Muscle layer of duodenum (tissue), 2 donors: ENCODE data around the gene SHLD2.
"Not testable (repeated sequence)": the region's sequence is repeated elsewhere in the genome, so short reads cannot be mapped to it uniquely, and the experiment has no call there.

ENCODE experiments used
- H3K27ac ChIP-seq: one replicate; pipeline ENCODE4 v1.7.0; 2013; ENCODE audit warnings: mild to moderate bottlenecking, low read length
- H3K27me3 ChIP-seq: one replicate; pipeline ENCODE4 v1.7.0; 2013; ENCODE audit warnings: low read depth, mild to moderate bottlenecking, control low read depth, low read length
- H3K36me3 ChIP-seq, 2 donors: one replicate each; pipeline ENCODE4 v1.7.0; 2013; ENCODE audit warnings: low read length in 2 of 2, control low read depth in 1 of 2, mild to moderate bottlenecking in 1 of 2; ENCODE audit not compliant: insufficient read depth in 2 of 2, control insufficient read depth in 1 of 2
- H3K4me1 ChIP-seq, 2 donors: one replicate each; pipeline ENCODE4 v1.7.0; 2013; ENCODE audit warnings: low read length in 2 of 2, mild to moderate bottlenecking in 2 of 2, control low read depth in 1 of 2, moderate library complexity in 1 of 2; ENCODE audit not compliant: insufficient read depth in 2 of 2, control insufficient read depth in 1 of 2
- H3K4me3 ChIP-seq, 2 donors: one replicate each; pipeline ENCODE4 v1.7.0; 2013; ENCODE audit warnings: low read length in 2 of 2, low read depth in 1 of 2, mild to moderate bottlenecking in 1 of 2
- H3K9me3 ChIP-seq, 2 donors: one replicate each; pipeline ENCODE4 v1.7.0; 2013; ENCODE audit warnings: low read length in 2 of 2, control low read depth in 1 of 2, mild to moderate bottlenecking in 1 of 2; ENCODE audit not compliant: control insufficient read depth in 1 of 2
- donor health status: healthy.

The SHLD2 gene

GRCh38 chr10:87186016-87186415 is 91.0 kb downstream of the SHLD2 start:
- H3K36me3 ChIP-seq, result peaks cover 0 to 13% of the 10 kb centered on the region in 2 donors

DNA sequence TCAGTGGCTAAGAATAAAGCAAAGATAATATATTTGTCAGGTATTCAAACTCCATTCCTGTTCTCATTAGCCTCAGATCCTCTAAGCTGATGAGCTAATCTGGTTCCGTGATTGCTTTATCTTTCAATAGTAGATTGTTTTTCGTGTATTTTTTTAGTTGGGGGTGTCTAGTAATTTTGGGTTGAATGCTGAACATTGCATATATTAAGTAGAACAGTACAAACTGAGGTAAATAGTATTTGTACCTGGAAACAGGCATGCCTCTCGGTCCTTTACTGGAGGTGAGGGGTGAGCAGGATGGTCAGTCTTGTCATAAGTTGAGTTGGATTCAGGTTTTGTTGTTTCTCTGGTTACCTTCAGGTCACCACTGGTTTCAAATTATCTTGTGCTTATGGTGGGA is 92.6 kb downstream of the SHLD2 start:
- not testable (repeated sequence) for H3K4me1 ChIP-seq, H3K9me3 ChIP-seq, H3K4me3 ChIP-seq, H3K27ac ChIP-seq, H3K27me3 ChIP-seq
- peaks cover 0 to 13% of the 10 kb centered on the region in 2 donors for H3K36me3 ChIP-seq

More at GRCh38 chr10:87186016-87186415, 91.0 kb downstream of the SHLD2 start:
- not testable (repeated sequence) for H3K4me1 ChIP-seq, H3K9me3 ChIP-seq, H3K27me3 ChIP-seq, H3K27ac ChIP-seq, H3K4me3 ChIP-seq

- not testable (repeated sequence) for H3K9me3 ChIP-seq, H3K4me1 ChIP-seq, H3K27ac ChIP-seq, H3K27me3 ChIP-seq, H3K4me3 ChIP-seq
- H3K36me3 ChIP-seq, result peaks cover 0 to 13% of the 10 kb centered on the region in 2 donors
Measured at GRCh38 chr10:87191841-87192240, 96.8 kb downstream of the SHLD2 start.

DNA sequence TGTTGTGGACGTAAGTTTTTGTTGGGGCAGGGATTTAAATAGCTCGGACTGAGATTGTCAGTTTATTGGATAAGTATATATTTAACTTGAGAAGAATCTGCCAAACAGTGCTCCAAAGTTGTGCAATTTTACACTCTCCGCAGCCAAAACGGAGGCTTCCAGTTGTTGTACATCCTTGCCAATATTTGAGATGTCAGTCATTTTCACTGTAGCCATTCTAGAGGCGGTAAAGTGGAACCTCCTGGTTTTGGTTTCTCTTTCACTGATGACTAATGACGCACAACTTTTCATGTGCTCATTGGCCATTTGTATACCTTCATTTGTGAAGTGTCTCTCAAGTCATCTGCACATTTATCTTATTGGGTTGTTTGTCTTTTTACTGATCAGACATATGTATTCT is 105.9 kb downstream of the SHLD2 start:
- not testable (repeated sequence) for H3K27ac ChIP-seq, H3K9me3 ChIP-seq, H3K27me3 ChIP-seq, H3K4me1 ChIP-seq, H3K4me3 ChIP-seq, H3K36me3 ChIP-seq

- not testable (repeated sequence) for H3K4me3 ChIP-seq, H3K27me3 ChIP-seq, H3K36me3 ChIP-seq, H3K4me1 ChIP-seq, H3K9me3 ChIP-seq, H3K27ac ChIP-seq
Measured at GRCh38 chr10:87204801-87205200, 109.8 kb downstream of the SHLD2 start.

DNA sequence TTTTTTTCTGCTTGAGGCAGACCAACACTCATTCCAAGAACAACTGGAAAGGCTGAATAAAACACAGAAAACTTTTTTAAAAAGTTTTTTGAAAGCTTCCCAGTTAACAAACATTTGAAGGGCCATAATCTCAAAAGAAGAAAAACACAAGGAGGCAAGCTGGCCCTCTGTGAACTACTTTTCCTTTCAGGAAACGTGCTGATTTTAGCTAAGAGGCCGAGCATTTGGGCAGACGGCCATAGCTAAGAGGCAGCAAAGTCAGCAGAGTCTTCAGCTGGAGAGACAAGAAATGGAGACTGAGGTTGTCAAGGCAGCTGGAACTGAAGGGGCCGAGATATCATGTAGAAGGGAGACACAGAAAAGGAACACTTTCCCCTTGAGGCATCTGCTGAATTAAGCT is 111.9 kb downstream of the SHLD2 start:
- H3K4me1 ChIP-seq, H3K27me3 ChIP-seq, H3K27ac ChIP-seq, H3K4me3 ChIP-seq, H3K36me3 ChIP-seq, H3K9me3 ChIP-seq: not testable (repeated sequence)

DNA sequence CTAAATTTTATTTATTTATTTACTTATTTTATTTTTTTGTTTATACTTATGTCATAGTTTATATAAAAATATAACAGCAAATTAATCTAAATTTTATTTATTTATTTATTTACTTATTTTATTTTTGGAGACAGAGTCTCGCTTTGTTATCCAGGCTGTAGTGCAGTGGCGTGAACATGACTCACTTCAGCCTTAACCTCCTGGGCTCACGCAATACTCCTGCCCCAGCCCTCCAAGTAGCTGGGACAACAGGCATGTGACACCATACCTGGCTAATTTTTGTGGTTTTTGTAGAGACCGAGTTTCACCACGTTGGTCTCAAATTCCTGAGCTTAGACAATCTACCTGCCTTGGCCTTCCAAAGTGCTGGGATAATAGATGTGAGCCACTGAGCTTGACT is 115.3 kb downstream of the SHLD2 start:
- H3K27ac ChIP-seq, H3K9me3 ChIP-seq, H3K36me3 ChIP-seq, H3K4me3 ChIP-seq, H3K4me1 ChIP-seq, H3K27me3 ChIP-seq: not testable (repeated sequence)

- H3K9me3 ChIP-seq, H3K27me3 ChIP-seq, H3K4me3 ChIP-seq, H3K27ac ChIP-seq, H3K36me3 ChIP-seq, H3K4me1 ChIP-seq: not testable (repeated sequence)
Measured at GRCh38 chr10:87211848-87212247, 116.8 kb downstream of the SHLD2 start.

DNA sequence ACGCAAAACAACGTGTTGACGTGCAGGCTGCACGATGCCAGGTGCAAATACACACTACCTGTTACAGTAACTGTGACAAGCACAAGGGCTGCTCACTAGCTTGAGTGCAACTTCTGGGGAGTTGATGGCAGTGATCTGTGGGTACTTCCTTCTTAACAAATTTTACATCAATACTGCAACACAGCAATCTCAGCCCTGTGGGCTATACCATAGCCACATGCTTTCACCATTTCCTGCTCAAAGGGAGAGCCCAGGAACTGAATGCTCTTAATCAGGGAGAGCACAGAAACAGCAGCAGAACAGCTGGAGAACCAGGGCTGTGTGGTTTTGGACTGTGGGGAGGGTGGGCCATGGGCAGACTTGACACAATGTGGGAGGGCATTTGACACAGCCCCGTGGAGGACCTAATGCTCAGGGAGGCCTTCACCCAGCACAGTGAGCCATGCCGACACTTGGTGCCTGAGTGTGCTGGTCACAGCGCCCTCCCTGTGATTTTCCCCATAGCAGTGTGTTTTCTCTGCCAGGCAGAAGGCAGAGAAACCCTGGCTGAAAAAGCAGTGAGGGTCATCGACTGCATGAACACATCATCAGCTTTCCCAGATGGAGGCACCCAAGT is 118.3 kb downstream of the SHLD2 start:
- not testable (repeated sequence) for H3K4me3 ChIP-seq, H3K27ac ChIP-seq, H3K4me1 ChIP-seq, H3K27me3 ChIP-seq, H3K36me3 ChIP-seq, H3K9me3 ChIP-seq

DNA sequence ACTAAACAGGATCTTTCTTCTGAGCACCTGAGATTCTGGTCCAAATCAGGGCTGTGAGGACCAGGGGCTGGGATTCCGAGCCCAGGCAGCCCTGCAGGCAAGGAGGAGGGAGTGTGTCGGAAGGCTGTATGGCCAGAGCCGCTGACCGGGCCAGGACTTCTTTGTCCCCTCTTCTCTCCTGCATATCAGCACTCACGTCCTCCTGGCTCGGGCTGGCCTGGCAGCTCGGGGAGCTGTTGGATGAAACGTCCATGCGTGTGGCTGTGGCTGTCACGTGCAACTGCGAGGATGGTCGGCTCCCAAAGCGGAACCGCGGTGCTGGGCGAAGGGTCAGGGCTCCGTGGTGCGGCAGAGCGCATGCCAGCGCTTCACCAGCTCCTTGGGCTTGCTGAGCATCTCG is 118.8 kb downstream of the SHLD2 start:
- H3K4me3 ChIP-seq, H3K27me3 ChIP-seq, H3K27ac ChIP-seq, H3K36me3 ChIP-seq, H3K4me1 ChIP-seq, H3K9me3 ChIP-seq: not testable (repeated sequence)

GRCh38 chr10:87216120-87216519 is 121.1 kb downstream of the SHLD2 start:
- H3K4me3 ChIP-seq, H3K27ac ChIP-seq, H3K4me1 ChIP-seq, H3K36me3 ChIP-seq, H3K9me3 ChIP-seq, H3K27me3 ChIP-seq: not testable (repeated sequence)

GRCh38 chr10:87219370-87219769 is 124.4 kb downstream of the SHLD2 start:
- not testable (repeated sequence) for H3K36me3 ChIP-seq, H3K27ac ChIP-seq, H3K4me1 ChIP-seq, H3K4me3 ChIP-seq, H3K27me3 ChIP-seq, H3K9me3 ChIP-seq
